ENCODE measurements around the gene ITGA11.

Gene ITGA11

GRCh38 chr15:68415501-68416157 lies 16.3 kb downstream of the ITGA11 start:
- DNase-seq = no peak
- Mint-ChIP-seq H3K36me3 (ENCODE audit: low read depth) (no peaks in the 10 kb centered on the region), H3K27ac (no peak overlapping the region), H3K27me3 (no peaks in the 10 kb centered on the region), H3K4me3 (no peak overlapping the region), H3K9me3 (no peaks in the 10 kb centered on the region), H3K4me1 (ENCODE audit: low read depth) (no peaks in the 10 kb centered on the region)

DNA sequence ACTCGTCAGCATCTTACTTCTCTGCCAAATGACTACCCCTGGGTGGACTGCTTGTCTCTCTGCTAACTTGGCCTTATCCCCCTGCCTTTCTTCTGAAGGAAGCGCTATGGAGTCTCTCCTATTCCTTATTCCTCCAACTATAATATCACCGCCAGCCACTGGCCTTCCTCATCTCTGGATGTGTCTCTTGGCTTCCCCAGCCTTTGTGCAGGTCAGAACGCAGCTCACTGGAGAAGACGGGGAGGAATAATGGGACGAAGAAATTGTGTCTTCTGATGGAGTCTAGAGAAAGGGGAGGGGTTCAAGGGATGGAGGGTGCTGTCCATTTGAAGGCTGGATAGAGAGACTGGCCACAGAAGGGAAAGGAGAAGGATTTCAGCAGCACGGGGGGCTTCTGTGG lies 16.9 kb downstream of the ITGA11 start:
- no peak for DNase-seq
- H3K4me1 Mint-ChIP-seq (ENCODE audit: low read depth) = no peaks in the 10 kb centered on the region
- H3K4me3 Mint-ChIP-seq = no peak overlapping the region
- H3K36me3 Mint-ChIP-seq (ENCODE audit: low read depth) = no peaks in the 10 kb centered on the region
- no peak overlapping the region for H3K27ac Mint-ChIP-seq
- H3K27me3 Mint-ChIP-seq = no peaks in the 10 kb centered on the region
- no peaks in the 10 kb centered on the region for H3K9me3 Mint-ChIP-seq

DNA sequence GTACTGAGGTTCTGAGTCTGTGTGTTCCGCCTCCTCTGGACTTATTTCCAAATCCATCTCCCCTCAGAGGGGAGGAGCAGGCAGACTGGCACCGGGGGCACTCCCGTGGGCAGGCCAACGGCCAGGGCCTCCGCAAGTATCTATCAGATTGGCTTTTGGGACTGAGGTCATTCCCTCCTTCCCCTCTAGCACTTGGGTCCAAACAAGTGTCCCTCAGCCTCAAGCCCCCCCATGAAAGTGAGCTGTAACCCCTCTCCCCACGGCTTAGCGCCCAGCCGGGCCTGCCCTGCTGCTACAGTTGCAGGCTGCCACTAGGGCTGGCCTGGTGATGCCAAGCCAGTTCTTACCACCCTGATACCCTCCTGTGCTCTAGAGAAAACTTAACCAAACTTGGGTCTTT lies 17.4 kb downstream of the ITGA11 start:
- H3K27ac Mint-ChIP-seq = no peak overlapping the region
- no peak for DNase-seq
- no peaks in the 10 kb centered on the region for H3K27me3 Mint-ChIP-seq
- no peaks in the 10 kb centered on the region for H3K36me3 Mint-ChIP-seq (ENCODE audit: low read depth)
- H3K4me3 Mint-ChIP-seq = no peak overlapping the region
- no peaks in the 10 kb centered on the region for H3K9me3 Mint-ChIP-seq
- H3K4me1 Mint-ChIP-seq (ENCODE audit: low read depth) = no peaks in the 10 kb centered on the region

DNA sequence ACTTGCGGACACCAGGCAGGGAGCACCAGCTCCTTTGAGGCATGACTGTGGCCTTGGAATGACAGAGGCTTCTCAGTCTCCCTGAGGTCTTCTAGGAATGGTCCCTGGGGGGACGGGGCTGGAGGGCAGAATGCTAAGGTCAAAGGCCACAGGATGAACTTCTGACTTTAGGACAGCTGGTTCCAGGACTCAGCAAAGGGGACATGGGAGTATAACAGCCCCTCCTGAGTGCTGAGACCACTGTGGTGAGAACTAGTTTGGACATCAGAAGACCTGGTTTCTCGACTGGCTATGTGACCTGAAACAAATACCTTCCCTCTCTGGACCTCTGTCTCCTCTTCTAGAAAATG lies 17.8 kb downstream of the ITGA11 start:
- H3K9me3 Mint-ChIP-seq = no peaks in the 10 kb centered on the region
- no peak for DNase-seq
- no peaks in the 10 kb centered on the region for H3K36me3 Mint-ChIP-seq (ENCODE audit: low read depth)
- no peaks in the 10 kb centered on the region for H3K4me1 Mint-ChIP-seq (ENCODE audit: low read depth)
- H3K27me3 Mint-ChIP-seq = no peaks in the 10 kb centered on the region
- H3K4me3 Mint-ChIP-seq = no peak overlapping the region
- H3K27ac Mint-ChIP-seq = no peak overlapping the region

DNA sequence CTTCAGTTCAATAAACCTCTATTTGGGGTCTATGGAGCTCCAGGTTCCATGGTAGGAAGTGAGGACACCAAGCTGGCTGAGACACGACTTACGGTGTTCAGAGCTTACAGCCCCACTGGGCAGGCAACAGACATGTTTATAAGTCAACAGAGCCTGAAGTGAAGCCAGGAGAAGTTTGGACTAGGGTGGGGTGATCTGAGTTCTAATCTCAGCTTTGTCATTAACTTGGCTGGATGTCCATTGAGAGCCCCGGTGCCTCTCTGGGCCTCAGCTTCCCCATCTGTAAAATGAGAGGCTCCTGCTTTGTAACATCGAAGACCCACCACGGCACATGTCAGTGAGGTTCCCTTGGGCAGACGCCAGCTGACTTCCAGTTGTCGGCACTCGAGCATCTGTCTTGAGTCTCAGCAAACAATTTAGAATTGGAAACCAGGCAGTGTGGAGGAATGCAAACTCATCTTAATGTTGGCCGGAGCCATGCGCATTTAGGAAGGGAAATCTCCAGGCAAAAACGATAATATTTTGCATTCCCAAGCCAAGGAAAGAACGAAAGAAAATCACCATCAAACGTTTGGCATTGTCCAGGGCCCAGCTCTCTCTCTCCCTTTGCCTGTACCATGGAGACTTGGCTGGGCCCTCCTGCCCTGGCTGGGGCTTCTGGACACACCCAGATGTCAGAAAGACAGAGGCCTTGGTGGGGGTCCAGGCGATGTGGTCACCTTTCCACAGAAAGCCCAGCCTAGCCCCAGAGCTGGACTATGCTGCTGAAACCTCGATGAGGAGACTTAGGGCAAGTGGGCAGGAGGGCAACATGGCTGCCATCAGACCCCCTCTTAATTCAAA lies 18.4 kb downstream of the ITGA11 start:
- no peak overlapping the region for H3K27ac Mint-ChIP-seq
- no peaks in the 10 kb centered on the region for H3K27me3 Mint-ChIP-seq
- no peaks in the 10 kb centered on the region for H3K4me1 Mint-ChIP-seq (ENCODE audit: low read depth)
- no peak for DNase-seq
- no peaks in the 10 kb centered on the region for H3K36me3 Mint-ChIP-seq (ENCODE audit: low read depth)
- no peak overlapping the region for H3K4me3 Mint-ChIP-seq
- H3K9me3 Mint-ChIP-seq = no peaks in the 10 kb centered on the region

GRCh38 chr15:68412218-68412617 lies 19.7 kb downstream of the ITGA11 start:
- no peaks in the 10 kb centered on the region for H3K4me1 Mint-ChIP-seq (ENCODE audit: low read depth)
- H3K36me3 Mint-ChIP-seq (ENCODE audit: low read depth) = no peaks in the 10 kb centered on the region
- no peak overlapping the region for H3K4me3 Mint-ChIP-seq
- no peak for DNase-seq
- no peak overlapping the region for H3K27ac Mint-ChIP-seq
- no peaks in the 10 kb centered on the region for H3K9me3 Mint-ChIP-seq
- H3K27me3 Mint-ChIP-seq = no peaks in the 10 kb centered on the region

DNA sequence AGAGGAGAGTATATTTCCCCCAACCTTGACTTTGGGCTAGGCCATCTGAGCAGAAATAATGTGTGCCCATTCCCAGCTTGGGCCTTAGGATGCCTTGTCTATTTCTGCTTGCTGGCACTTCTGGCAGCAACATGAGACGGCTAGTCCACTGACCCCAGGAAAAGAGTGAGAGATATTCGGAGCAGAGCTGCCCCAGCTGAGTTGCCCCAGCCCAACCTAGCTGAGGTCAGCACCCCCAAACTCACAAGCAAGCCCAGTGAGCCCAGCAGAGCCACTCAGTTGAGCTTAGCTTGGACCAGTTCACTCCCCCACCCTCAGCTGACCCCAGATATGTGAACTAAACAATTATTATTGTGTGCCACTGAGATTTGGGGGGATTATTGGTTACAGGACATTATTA lies 20.2 kb downstream of the ITGA11 start:
- DNase-seq = no peak
- Mint-ChIP-seq H3K9me3 (no peaks in the 10 kb centered on the region), H3K4me1 (ENCODE audit: low read depth) (no peaks in the 10 kb centered on the region), H3K4me3 (no peak overlapping the region), H3K27ac (no peak overlapping the region), H3K36me3 (ENCODE audit: low read depth) (no peaks in the 10 kb centered on the region), H3K27me3 (no peaks in the 10 kb centered on the region)

- Mint-ChIP-seq H3K9me3 (no peaks in the 10 kb centered on the region), H3K4me3 (no peak overlapping the region), H3K4me1 (ENCODE audit: low read depth) (no peaks in the 10 kb centered on the region), H3K27ac (no peak overlapping the region), H3K36me3 (ENCODE audit: low read depth) (no peaks in the 10 kb centered on the region), H3K27me3 (no peaks in the 10 kb centered on the region)
- DNase-seq = no peak
Observed at GRCh38 chr15:68411343-68411675, 20.7 kb downstream of the ITGA11 start.

- DNase-seq = no peak
- Mint-ChIP-seq H3K36me3 (ENCODE audit: low read depth) (no peaks in the 10 kb centered on the region), H3K4me3 (no peak overlapping the region), H3K4me1 (ENCODE audit: low read depth) (no peaks in the 10 kb centered on the region), H3K27ac (no peak overlapping the region), H3K9me3 (no peaks in the 10 kb centered on the region), H3K27me3 (no peaks in the 10 kb centered on the region)
Observed at GRCh38 chr15:68410466-68411342, 21.3 kb downstream of the ITGA11 start.

DNA sequence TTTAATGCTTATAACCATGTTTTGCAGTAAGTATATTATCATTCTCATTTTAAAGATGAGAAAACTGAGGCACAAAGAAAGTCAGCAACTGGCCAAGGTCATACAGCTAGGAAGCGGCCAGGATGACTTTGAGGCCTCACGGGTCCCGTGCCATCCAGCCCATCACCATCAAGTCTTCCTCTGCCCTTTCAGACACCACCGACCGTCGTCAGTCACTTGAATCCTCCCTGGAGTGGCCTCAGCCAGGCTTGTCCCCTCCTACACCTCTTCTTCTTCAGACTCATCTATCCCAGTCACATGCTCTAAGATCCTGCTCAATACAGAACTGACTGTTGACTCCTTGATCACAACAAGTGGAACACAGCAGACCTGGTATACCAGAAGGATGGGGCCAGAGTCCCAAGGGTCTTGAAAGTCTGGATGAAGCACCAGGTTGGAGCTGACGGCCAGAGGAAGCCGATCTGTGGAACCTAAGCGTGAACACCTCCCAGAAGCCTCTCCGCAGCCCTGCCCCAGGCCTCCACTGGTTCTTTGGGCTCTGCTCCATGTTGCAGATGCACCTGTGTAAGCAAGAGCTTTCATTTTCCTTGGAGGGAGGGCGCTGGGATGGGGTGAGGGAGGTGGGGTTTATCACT lies 22.1 kb downstream of the ITGA11 start:
- Mint-ChIP-seq H3K27me3 (no peaks in the 10 kb centered on the region), H3K27ac (no peak overlapping the region), H3K36me3 (ENCODE audit: low read depth) (no peaks in the 10 kb centered on the region), H3K4me1 (ENCODE audit: low read depth) (no peaks in the 10 kb centered on the region), H3K4me3 (no peak overlapping the region), H3K9me3 (no peaks in the 10 kb centered on the region)
- no peak for DNase-seq

GRCh38 chr15:68408971-68409370 lies 23.0 kb downstream of the ITGA11 start:
- Mint-ChIP-seq H3K4me1 (ENCODE audit: low read depth) (no peaks in the 10 kb centered on the region), H3K27me3 (no peaks in the 10 kb centered on the region), H3K27ac (no peak overlapping the region), H3K36me3 (ENCODE audit: low read depth) (no peaks in the 10 kb centered on the region), H3K9me3 (no peaks in the 10 kb centered on the region), H3K4me3 (no peak overlapping the region)
- DNase-seq = peak; percentile 2

DNA sequence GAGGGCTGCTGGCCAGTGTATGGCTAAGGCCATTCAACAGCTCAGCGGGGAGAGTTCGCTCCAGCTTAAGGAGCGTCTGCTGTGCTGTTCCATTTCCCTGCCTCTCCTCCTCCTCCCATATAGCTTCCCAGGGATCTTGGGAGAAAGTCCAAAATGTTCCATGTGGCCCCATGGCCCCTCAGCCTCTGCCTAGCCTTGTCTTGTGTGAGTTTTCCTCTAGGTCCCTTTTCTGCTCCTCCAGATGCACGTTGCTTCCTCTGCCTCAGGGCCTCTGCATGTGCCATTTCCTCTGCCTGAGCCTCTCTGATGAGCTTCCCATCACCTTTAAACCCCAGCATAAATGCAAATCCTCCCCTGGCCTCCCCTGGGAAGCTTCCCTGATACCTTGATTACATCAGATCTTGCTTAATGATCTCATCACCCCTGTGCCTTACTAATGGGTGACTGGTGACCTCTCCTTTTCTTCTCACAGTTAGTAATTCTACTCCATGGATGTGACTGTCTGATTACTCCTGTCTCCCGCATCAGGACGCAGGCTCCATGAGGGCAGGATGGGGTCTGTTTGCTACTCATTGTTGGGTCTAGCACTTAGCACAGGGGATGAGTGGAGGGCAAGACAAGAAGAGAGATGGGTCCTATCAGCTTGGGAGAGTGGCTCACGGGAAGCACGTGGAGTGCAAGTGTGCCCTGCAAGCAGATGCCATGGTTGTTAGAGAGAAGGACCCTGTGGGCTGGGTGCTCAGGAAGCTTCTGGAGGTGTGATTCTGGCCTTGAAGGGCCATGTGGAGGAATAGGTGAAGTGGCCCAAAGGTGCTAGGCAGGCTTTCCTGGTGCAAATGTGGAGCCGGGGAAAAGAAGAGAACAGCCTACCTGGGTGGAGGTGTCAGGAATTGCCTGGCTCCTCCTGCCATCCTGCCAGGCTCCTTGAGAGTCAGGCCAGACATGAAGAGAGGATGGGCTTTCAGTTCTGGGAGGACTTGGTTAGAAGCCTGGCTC lies 23.8 kb downstream of the ITGA11 start:
- no peaks in the 10 kb centered on the region for H3K27me3 Mint-ChIP-seq
- H3K27ac Mint-ChIP-seq = no peak overlapping the region
- peak; percentile 9 for DNase-seq
- no peaks in the 10 kb centered on the region for H3K36me3 Mint-ChIP-seq (ENCODE audit: low read depth)
- no peak overlapping the region for H3K4me3 Mint-ChIP-seq
- no peaks in the 10 kb centered on the region for H3K9me3 Mint-ChIP-seq
- H3K4me1 Mint-ChIP-seq (ENCODE audit: low read depth) = no peaks in the 10 kb centered on the region

DNA sequence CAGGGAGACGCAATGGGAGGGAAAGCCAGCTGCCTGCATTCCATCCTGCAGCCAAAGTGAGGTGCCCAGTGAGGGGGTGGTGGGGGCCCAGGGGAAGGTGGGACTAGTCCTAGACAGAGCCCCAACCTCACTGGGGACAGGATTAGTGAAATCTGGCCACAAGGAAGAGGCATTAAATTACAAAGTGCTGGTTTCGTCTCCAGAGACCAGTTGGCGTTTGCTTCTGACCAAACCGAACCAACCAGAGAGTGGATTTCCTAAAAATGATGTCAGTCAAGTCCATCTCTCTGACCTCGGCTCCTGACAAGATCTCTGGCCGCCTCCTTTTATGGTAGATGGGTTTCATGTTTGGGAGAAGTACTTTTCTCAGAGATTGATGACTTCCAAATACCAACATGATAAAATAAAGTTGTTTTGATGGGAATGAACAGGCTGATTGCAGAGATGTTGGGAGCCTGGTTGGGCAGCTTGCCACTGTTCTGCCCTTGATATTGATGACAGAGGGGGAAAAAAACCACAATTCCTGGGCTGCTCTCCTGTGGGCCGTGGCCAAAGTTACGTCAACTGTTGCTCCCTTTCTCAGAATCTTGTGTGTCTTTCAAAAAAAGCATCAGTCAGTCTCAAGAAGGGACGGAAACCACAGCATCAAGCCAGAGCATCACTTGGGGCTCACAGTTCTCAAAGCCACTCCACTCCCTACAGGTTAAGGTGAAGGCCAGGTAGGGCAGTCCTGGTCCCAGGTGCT lies 24.6 kb downstream of the ITGA11 start:
- no peaks in the 10 kb centered on the region for H3K27me3 Mint-ChIP-seq
- no peaks in the 10 kb centered on the region for H3K4me1 Mint-ChIP-seq (ENCODE audit: low read depth)
- no peak overlapping the region for H3K27ac Mint-ChIP-seq
- DNase-seq = no peak
- H3K4me3 Mint-ChIP-seq = no peak overlapping the region
- no peaks in the 10 kb centered on the region for H3K9me3 Mint-ChIP-seq
- H3K36me3 Mint-ChIP-seq (ENCODE audit: low read depth) = no peaks in the 10 kb centered on the region
